22Rv1 (cell line): ENCODE results near the gene GNL2.

Experiments
- ZFX ChIP-seq: fragments of 450-650 bp; IDR thresholded peaks from 2 replicates; pipeline ENCODE4 v1.6.1; 2017; ENCODE audit warnings: antibody characterized with exemption, borderline replicate concordance
- TF ChIP-seq, protein P1 (sequence below): fragments of 450-650 bp; IDR thresholded peaks from 2 replicates; pipeline ENCODE4 v1.5.1; 2017; ENCODE audit warnings: mild to moderate bottlenecking

DNA sequence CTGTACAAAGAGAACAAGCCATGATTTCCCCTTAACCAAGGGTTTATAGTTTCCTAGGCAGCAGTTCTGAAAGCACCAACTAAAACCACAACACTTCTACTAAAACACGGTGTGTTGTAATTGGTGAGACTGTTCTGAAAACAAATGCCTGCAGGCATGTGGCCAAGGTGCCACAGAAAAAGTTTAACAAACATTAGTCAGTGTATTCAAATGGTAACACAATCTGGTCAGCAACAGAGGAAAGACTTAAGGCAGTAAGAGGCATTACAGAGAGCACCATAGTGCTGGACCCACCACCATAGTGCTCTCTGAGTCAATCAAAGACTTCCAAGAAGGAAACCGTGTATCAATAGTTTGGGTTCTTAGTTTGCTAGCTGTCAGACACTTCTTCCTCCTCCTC lies 58.4 kb downstream of the GNL2 start:
- TF ChIP-seq, protein P1, sequence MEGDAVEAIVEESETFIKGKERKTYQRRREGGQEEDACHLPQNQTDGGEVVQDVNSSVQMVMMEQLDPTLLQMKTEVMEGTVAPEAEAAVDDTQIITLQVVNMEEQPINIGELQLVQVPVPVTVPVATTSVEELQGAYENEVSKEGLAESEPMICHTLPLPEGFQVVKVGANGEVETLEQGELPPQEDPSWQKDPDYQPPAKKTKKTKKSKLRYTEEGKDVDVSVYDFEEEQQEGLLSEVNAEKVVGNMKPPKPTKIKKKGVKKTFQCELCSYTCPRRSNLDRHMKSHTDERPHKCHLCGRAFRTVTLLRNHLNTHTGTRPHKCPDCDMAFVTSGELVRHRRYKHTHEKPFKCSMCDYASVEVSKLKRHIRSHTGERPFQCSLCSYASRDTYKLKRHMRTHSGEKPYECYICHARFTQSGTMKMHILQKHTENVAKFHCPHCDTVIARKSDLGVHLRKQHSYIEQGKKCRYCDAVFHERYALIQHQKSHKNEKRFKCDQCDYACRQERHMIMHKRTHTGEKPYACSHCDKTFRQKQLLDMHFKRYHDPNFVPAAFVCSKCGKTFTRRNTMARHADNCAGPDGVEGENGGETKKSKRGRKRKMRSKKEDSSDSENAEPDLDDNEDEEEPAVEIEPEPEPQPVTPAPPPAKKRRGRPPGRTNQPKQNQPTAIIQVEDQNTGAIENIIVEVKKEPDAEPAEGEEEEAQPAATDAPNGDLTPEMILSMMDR: no peak
- no peak for TF ChIP-seq ZFX
